Suprapubic skin (tissue), 3 donors: ENCODE data around the gene ERLIN1.

Source experiments
- POLR2A ChIP-seq, 2 donors: fragments of 450-650 bp; IDR thresholded peaks; one replicate each; pipeline ENCODE4 v1.6.1; 2017; ENCODE audit warnings: antibody characterized with exemption in 2 of 2, mild to moderate bottlenecking in 2 of 2, moderate library complexity in 2 of 2
- TF ChIP-seq, protein P1 (sequence below), 2 donors: fragments of 200-600 bp in 1 of 2; fragments of 450-650 bp in 1 of 2; sonication (generic) in 1 of 2; IDR thresholded peaks; one replicate each; pipeline ENCODE4 v1.5.1; 2016 to 2019; ENCODE audit warnings: antibody characterized with exemption in 2 of 2, mild to moderate bottlenecking in 1 of 2, moderate library complexity in 1 of 2

DNA sequence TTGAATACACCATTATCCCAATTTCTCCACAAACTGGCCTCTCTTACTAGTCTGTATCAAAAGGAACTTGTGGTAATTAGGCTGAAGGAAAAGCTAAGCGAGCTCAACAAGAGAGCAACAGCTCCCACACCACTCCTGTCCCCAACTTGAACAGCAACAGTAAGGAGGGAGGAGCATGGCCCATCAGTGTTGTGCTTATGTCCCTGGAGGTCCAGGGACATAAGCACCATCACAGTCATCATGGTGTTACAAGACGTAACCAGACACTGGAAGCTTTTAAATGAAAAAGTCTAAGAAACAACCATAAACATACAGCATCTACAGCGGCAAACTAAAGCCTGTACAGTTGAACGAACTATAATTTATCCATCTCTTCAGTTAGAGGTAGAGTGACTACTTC lies 989 bp downstream of the ERLIN1 start:
- TF ChIP-seq, protein P1, sequence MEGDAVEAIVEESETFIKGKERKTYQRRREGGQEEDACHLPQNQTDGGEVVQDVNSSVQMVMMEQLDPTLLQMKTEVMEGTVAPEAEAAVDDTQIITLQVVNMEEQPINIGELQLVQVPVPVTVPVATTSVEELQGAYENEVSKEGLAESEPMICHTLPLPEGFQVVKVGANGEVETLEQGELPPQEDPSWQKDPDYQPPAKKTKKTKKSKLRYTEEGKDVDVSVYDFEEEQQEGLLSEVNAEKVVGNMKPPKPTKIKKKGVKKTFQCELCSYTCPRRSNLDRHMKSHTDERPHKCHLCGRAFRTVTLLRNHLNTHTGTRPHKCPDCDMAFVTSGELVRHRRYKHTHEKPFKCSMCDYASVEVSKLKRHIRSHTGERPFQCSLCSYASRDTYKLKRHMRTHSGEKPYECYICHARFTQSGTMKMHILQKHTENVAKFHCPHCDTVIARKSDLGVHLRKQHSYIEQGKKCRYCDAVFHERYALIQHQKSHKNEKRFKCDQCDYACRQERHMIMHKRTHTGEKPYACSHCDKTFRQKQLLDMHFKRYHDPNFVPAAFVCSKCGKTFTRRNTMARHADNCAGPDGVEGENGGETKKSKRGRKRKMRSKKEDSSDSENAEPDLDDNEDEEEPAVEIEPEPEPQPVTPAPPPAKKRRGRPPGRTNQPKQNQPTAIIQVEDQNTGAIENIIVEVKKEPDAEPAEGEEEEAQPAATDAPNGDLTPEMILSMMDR (IDR thresholded peaks at IDR 0.05), result no peak
- no peak for TF ChIP-seq POLR2A (IDR thresholded peaks at IDR 0.05)
